IMR-90 (cell line): Measurements from ENCODE around the gene IL11RA.

Experiments used
- CHD1 ChIP-seq: IDR thresholded peaks from 2 replicates; pipeline ENCODE4 v1.6.1; 2012; ENCODE audit warnings: low read depth, low read length, improper control_type of control experiment
- CTCF ChIP-seq: conservative IDR thresholded peaks from 2 replicates; pipeline ENCODE4 v1.5.1; 2012; ENCODE audit warnings: mild to moderate bottlenecking, low read depth, low read length, improper control_type of control experiment
- RFX5 ChIP-seq: IDR thresholded peaks from 2 replicates; pipeline ENCODE4 v1.8.0; 2012; ENCODE audit warnings: low read depth, mild to moderate bottlenecking, low read length, moderate library complexity
- SMC3 ChIP-seq: fragments of 150-350 bp; IDR thresholded peaks from 2 replicates; pipeline ENCODE4 v1.6.1; 2016; ENCODE audit warnings: low read depth, mild to moderate bottlenecking, antibody characterized with exemption, low read length, moderate library complexity

GRCh38 chr9:34635556-34635955, 16.4 kb upstream of the IL11RA start:
- no peak for TF ChIP-seq CHD1
- TF ChIP-seq RFX5: no peak
- TF ChIP-seq SMC3: no peak
- TF ChIP-seq CTCF: no peak
